NAMALWA (cell line): ENCODE data around the gene RPL11.
A peak's percentile ranks its signal among the peaks of the same experiment; 100 is the strongest.
"Not testable (repeated sequence)": the region's sequence is repeated elsewhere in the genome, so short reads cannot be mapped to it uniquely, and the experiment has no call there.

Experiments
- DNase-seq: peaks from one replicate; pipeline ENCODE4 v3.0.0-alpha.2; 2015; ENCODE audit warnings: low spot score

Gene RPL11

DNA sequence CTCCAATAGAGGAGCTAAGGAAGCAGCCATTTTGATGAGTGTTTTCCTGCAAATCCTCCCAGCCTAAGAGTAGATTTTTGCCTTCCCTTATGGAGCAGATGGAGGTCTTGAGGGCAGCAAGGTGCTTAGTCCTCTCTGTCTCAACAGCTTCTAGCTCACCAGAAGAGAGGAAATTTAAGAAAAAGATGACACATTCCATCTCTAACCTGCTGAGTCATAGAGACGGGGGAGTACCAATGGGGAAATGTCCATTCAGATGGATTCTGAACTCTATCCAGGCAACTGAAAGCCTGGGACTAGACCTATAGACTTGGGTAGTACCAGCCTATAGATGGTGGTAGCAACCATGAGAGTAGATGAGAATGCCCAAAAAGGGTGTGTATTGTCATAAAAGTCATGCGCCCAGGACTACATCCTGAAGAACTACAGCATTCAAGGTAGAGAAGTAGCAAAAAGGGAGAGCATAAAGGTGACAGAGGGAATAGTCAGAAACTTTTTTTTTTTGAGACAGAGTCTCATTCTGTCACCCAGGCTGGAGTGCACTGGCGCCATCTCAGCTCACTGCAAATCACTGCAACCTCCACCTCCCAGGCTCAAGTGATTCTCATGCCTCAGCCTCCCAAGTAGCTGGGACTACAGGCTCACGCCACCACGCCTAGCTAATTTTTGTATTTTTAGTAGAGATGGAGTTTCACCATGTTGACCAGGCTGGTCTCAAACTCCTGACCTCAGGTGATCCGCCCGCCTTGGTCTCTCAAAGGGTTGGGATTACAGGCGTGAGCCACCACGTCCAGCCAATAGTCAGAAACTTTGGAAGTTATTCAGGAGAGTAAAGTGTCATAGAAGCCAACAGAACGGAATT is 41.0 kb downstream of the RPL11 start:
- DNase-seq, result no peak

DNA sequence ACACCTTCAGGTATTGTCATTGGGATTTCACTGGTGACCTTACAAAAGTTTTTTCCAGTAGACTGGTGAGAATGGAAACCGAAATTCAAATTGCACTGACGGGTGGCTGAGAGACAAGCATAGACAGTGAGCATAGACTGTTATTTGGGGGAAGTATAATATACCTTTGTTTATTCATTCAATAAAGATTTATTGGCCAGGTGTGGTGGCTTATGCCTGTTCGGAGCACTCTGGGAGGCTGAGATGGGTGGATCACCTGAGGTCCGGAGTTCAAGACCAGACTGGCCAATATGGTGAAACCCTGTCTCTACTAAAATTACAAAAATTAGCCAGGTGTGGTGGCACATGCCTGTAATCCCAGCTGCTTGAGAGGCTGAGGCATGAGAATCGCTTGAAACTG is 41.7 kb downstream of the RPL11 start:
- DNase-seq, result not testable (repeated sequence)

DNA sequence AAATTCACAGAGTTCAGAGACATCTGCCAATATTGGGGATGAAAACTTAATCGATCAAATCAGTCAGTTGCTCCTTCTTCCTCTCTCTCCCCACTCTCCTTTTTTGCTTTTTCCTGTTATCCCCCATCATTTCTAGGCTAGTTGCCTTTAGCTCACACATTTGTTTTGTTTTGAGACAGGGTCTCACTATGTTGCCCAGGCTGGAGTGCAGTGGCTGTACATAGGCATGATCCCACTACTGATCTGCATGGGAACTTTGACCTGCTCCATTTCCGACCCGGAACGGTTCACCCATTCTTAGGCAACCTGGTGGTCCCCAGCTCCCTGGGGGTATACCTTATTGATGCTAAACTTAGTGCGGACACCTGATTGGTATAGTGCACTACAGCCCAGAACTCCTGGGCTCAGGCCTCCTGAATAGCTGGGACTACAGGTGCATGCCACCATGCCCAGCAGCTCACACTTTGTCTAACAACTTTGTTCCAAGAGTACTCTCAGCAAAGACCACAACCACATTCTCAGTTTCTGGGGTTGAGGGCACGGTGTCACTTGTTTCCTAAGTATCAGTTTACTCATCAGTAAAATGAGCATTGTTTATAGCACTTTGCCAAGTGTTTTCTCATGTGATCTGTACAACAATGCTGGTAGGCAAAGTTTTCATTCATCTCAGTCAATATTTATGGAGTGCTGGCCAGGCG is 45.0 kb downstream of the RPL11 start:
- DNase-seq, result no peak

GRCh38 chr1:23741609-23742008 is 50.0 kb downstream of the RPL11 start:
- DNase-seq, result no peak

DNA sequence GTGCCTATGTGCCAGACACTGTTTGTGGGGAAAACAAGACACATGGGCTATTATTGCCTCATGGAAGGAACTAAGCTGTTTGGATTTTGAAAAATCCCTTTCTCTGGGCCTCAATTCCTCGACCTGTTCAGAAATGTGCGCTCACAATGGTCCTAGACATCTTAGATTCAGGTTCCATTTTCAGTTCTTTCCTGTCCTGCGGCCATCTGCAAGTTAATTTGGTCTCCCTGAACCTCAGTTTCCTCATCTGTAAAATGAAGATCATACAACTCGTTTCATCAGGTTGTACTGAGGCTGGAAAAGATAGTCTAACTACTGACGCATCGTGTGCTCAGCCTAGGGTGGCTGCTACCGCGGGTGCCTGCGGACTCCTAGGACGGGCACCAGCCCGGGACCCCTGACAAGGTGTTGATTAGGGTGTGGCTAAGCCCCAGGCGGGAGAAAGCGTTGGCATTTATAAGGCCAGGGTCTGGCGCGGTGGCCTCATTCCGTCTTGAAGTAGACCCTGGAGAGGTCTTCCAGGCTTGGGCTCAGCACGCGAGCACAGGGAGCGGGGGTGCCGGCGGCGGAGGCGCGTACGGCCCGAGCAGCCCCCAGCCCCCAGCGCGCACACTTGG is 51.2 kb downstream of the RPL11 start:
- peak; percentile 54 for DNase-seq

- DNase-seq, result peak; percentile 78
Observed at GRCh38 chr1:23743287-23744152, 51.9 kb downstream of the RPL11 start, which contains the start of gene ELOA. Gene ELOA (plus strand): TSS chr1:23743471. CDS start chr1:23743504, 33 bp downstream.

DNA sequence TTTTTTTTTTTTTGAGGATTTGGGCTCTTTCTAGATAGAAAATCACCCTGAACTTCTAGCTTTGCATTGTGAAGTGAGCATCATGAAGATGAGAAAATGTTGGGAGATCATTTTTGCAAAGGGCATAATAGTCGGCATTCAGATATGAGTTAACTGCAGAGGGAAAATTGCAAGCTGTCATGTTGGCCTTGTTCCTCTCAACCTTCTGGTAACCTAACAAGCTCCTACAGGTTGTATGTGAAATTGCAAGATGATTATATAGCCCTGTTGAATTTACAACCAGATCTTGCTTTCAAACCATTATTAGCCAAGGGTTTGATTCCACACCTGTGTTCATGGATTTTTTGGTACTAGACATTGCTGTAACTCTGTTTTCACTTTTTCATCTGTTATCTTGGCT is 53.9 kb downstream of the RPL11 start:
- peak; percentile 75 for DNase-seq
